IPS-18c (cell line): ENCODE results near the gene FMR1.

ENCODE experiments used
- H3K4me3 ChIP-seq: 2 replicates; pipeline ENCODE4 v1.7.0; 2013; ENCODE audit warnings: low read depth, mild to moderate bottlenecking, low read length, moderate library complexity; ENCODE audit not compliant: insufficient read depth
- H3K9me3 ChIP-seq: one replicate; pipeline ENCODE4 v1.6.1; 2013; ENCODE audit warnings: mild to moderate bottlenecking, low read length, moderate library complexity; ENCODE audit not compliant: control insufficient read depth, insufficient read depth

Gene FMR1

GRCh38 chrX:147960722-147961121 lies 49.0 kb downstream of the FMR1 start:
- Histone ChIP-seq H3K9me3 (peaks cover 3% of the 10 kb centered on the region), H3K4me3 (no peak overlapping the region)

DNA sequence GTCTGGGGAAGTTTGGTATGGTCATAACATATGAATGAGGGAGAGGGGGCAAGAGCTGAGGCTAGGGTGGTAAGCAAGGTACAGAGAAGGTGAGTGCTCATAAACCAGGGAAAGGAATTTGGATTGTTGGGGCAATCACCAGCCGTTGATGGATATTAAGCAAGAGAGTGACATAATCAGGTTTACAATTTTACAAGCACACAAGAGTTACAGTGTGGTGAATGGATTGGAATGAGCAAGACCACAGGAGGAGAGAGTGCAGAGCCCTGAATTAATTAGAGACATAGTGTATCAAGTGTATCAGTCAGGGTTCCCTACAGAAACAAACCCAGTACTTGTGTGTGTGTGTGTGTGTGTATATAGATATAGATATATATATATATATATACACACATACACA lies 50.8 kb downstream of the FMR1 start:
- Histone ChIP-seq H3K9me3 (peaks cover 3% of the 10 kb centered on the region), H3K4me3 (no peak overlapping the region)

- Histone ChIP-seq H3K4me3 (no peak overlapping the region), H3K9me3 (peaks cover 7% of the 10 kb centered on the region)
Observed at GRCh38 chrX:147978931-147979330, 67.2 kb downstream of the FMR1 start.

GRCh38 chrX:147981038-147981752 lies 69.5 kb downstream of the FMR1 start, which contains the start of gene FMR1NB:
Gene FMR1NB, plus strand, starts transcription at chrX:147981337. Its CDS starts 66 bp downstream, at chrX:147981403.
- Histone ChIP-seq H3K4me3 (no peak within 1 kb of the TSS), H3K9me3 (peaks cover 6% of the 10 kb centered on the region)
